ENCODE measurements around the gene KBTBD6. TPM values are rescaled to one million over a fixed set of nuclear protein-coding genes. Genes with fewer than 3 reads are reported as not detected.

KBTBD6 gene, protein sequence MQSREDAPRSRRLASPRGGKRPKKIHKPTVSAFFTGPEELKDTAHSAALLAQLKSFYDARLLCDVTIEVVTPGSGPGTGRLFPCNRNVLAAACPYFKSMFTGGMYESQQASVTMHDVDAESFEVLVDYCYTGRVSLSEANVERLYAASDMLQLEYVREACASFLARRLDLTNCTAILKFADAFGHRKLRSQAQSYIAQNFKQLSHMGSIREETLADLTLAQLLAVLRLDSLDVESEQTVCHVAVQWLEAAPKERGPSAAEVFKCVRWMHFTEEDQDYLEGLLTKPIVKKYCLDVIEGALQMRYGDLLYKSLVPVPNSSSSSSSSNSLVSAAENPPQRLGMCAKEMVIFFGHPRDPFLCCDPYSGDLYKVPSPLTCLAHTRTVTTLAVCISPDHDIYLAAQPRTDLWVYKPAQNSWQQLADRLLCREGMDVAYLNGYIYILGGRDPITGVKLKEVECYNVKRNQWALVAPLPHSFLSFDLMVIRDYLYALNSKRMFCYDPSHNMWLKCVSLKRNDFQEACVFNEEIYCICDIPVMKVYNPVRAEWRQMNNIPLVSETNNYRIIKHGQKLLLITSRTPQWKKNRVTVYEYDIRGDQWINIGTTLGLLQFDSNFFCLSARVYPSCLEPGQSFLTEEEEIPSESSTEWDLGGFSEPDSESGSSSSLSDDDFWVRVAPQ
- total RNA-seq, result 6.6 and 11.3 TPM in 2 replicates

GRCh38 chr13:41132512-41133152 lies at the start of gene KBTBD6:
Gene KBTBD6 (minus strand): TSS chr13:41132802. CDS start chr13:41132511, 291 bp downstream.

Other genes starting within 250 kb of the KBTBD6 start
- gene ELF1, start 113.5 kb downstream of the KBTBD6 start, total RNA-seq, result 46.1 and 80.7 TPM in 2 replicates
- 6.0 and 9.6 TPM in 2 replicates for gene WBP4, start 71.3 kb downstream of the KBTBD6 start, total RNA-seq
- 4.7 and 7.7 TPM in 2 replicates for gene KBTBD7, start 61.8 kb upstream of the KBTBD6 start, total RNA-seq
- gene MTRF1, start 130.8 kb upstream of the KBTBD6 start, total RNA-seq, result 7.9 and 12.6 TPM in 2 replicates
- gene NAA16, start 178.5 kb upstream of the KBTBD6 start, total RNA-seq, result 4.0 and 12.3 TPM in 2 replicates